GM12873 (cell line): ENCODE results near the gene TMEM238L.

ENCODE experiments used
- TF ChIP-seq, protein P1 (sequence below): IDR thresholded peaks from 2 replicates; pipeline ENCODE4 v1.5.1; 2012; ENCODE audit warnings: low read depth, mild to moderate bottlenecking, moderate library complexity, low read length, control low read depth; ENCODE audit not compliant: insufficient read depth; ENCODE audit errors: missing control alignments

TMEM238L gene

GRCh38 chr17:10804546-10804945 lies 647 bp upstream of the TMEM238L start:
- TF ChIP-seq, protein P1, sequence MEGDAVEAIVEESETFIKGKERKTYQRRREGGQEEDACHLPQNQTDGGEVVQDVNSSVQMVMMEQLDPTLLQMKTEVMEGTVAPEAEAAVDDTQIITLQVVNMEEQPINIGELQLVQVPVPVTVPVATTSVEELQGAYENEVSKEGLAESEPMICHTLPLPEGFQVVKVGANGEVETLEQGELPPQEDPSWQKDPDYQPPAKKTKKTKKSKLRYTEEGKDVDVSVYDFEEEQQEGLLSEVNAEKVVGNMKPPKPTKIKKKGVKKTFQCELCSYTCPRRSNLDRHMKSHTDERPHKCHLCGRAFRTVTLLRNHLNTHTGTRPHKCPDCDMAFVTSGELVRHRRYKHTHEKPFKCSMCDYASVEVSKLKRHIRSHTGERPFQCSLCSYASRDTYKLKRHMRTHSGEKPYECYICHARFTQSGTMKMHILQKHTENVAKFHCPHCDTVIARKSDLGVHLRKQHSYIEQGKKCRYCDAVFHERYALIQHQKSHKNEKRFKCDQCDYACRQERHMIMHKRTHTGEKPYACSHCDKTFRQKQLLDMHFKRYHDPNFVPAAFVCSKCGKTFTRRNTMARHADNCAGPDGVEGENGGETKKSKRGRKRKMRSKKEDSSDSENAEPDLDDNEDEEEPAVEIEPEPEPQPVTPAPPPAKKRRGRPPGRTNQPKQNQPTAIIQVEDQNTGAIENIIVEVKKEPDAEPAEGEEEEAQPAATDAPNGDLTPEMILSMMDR: no peak

DNA sequence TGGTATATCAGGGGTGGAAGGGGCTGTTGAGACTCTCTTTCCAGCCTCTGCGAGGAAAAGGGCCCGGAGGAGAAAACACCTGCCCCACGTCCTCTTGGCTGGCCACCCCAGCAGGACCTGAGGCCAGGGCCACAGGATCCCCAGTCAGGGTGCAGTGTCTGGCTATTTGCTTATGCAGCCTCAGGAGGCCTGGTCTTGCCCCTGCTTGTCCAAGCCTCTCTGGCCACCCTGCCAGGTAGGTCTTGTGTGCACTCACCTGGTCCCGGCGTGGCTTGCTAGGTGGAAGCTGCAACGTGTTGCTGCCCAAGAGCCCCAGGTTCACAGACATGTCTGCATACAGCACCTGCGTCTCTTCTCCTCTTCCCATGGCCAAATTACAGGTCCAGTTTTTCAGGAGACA lies 549 bp downstream of the TMEM238L start:
- TF ChIP-seq, protein P1: no peak

- TF ChIP-seq, protein P1: no peak
These were observed 1.2 kb downstream of the TMEM238L start for GRCh38 chr17:10802496-10803284.

DNA sequence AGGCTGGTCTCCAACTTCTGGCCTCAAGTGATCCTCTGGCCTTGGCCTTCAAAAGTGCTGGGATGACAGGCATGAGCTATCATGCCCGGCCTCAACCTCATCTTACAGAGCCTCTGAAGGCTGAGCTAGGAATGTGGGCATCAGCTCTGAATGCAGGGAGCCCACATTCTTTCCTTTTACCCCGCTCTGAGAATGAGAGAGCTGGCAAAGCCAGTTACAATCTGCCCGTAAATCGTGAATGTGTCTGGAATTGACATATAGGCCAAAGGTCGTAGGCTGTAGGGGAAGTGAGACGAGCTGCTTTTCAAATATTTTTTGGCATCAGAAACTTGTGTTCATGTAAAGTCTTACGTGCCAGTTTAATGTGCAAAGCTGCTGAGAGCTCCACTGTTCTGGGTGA lies 4.5 kb downstream of the TMEM238L start:
- TF ChIP-seq, protein P1: no peak

DNA sequence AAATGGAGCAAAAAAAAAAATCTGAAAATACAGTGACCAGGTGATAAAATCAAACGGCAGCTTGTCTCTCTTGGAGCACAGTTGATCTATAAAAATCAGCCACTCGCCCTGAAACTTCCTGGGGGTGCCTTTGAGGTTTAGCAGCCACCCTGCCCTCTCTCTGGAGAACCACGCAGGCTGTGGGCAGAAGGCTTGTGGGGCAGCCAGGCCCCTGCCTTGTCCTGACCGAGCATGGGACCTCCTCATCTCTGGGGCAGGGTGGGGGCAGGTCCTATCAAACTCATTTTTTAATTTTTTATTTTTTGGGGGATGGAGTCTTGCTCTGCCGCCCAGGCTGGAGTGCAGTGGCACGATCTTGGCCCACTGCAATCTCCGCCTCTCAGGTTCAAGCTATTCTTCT lies 5.0 kb downstream of the TMEM238L start:
- TF ChIP-seq, protein P1: no peak

DNA sequence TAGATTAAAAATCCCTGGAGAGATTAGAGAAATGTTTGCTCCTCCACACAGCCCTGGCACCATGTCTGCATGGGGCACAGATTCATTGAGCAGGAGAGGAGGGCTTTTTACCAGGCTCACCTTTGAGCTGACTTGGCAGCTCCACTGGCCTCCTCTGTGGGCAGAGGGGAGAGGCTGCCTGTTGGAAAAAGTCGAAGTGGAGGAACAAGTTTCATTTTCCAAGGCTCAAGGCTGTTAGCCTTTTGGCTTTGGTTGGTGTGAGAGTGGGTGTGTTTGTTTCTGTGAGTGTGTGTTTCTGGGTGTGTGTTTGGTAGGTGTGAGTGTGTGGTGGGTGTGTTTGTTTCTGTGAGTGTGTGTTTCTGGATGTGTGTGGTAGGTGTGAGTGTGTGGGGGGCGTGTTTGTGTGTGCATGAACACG lies 5.6 kb downstream of the TMEM238L start:
- TF ChIP-seq, protein P1: no peak

GRCh38 chr17:10797476-10798328 lies 6.2 kb downstream of the TMEM238L start:
- TF ChIP-seq, protein P1: no peak
